ENCODE data around the gene SMAD6. TPM values are rescaled to one million over a fixed set of nuclear protein-coding genes. Genes with fewer than 3 reads are reported as not detected.

Gene SMAD6
- total RNA-seq, 3 donors from 2014 or later (not counting 1 experiment from before 2014, with no cell fraction given): 0.07 to 0.38 (median 0.09) TPM

- intact Hi-C loops (cut with micrococcal nuclease): no loop called here
- Mint-ChIP-seq H3K27me3 (ENCODE audit: low read depth in 2 of 2) (peaks cover 18 to 21% of the 10 kb centered on the region in 2 donors), H3K4me3 (no peak overlapping the region), H3K36me3 (no peaks in the 10 kb centered on the region), H3K9me3 (no peaks in the 10 kb centered on the region), H3K4me1 (peaks cover 6 to 29% of the 10 kb centered on the region in 2 donors), H3K27ac (no peak overlapping the region)
- Histone ChIP-seq H3K27me3 (ENCODE audit: control insufficient read depth, insufficient read depth, low read length) (peaks cover 17% of the 10 kb centered on the region), H3K27ac (ENCODE audit: low read length) (no peak overlapping the region), H3K9me3 (ENCODE audit: control insufficient read depth, insufficient read depth, low read length) (no peaks in the 10 kb centered on the region), H3K4me3 (ENCODE audit: low read length) (no peak overlapping the region), H3K36me3 (ENCODE audit: control insufficient read depth, insufficient read depth, low read length) (no peaks in the 10 kb centered on the region), H3K4me1 (ENCODE audit: control insufficient read depth, insufficient read depth, low read length) (peaks cover 23% of the 10 kb centered on the region)
- ATAC-seq: no peak
- 1% methylated on average over 59 of the region's 59 CpGs for WGBS (ENCODE audit: insufficient coverage)
- no peak for TF ChIP-seq CTCF (IDR thresholded peaks at IDR 0.05)
- peak; percentile 26 to 38 for DNase-seq
Observed at GRCh38 chr15:66703540-66703941, 1.5 kb downstream of the SMAD6 start.

- Mint-ChIP-seq H3K27me3 (ENCODE audit: low read depth in 2 of 2) (peaks cover 18 to 21% of the 10 kb centered on the region in 2 donors), H3K36me3 (no peaks in the 10 kb centered on the region), H3K4me3 (peak overlapping the region; percentile 84), H3K9me3 (no peaks in the 10 kb centered on the region), H3K27ac (no peak overlapping the region), H3K4me1 (peaks cover 6 to 29% of the 10 kb centered on the region in 2 donors)
- no peak overlapping the region for H3K4me3 ChIP-seq (ENCODE audit: low read length)
- H3K27ac ChIP-seq (ENCODE audit: low read length): no peak overlapping the region
- no peaks in the 10 kb centered on the region for H3K36me3 ChIP-seq (ENCODE audit: control insufficient read depth, insufficient read depth, low read length)
- no peak for ATAC-seq
- no peaks in the 10 kb centered on the region for H3K9me3 ChIP-seq (ENCODE audit: control insufficient read depth, insufficient read depth, low read length)
- peak in 1 of 2 donors; percentile 34 for DNase-seq
- intact Hi-C loops (cut with micrococcal nuclease): no loop called here
- 18% methylated on average over 30 of the region's 30 CpGs for WGBS (ENCODE audit: insufficient coverage)
- H3K4me1 ChIP-seq (ENCODE audit: control insufficient read depth, insufficient read depth, low read length): peaks cover 23% of the 10 kb centered on the region
- peaks cover 17% of the 10 kb centered on the region for H3K27me3 ChIP-seq (ENCODE audit: control insufficient read depth, insufficient read depth, low read length)
- TF ChIP-seq CTCF (IDR thresholded peaks at IDR 0.05): no peak
Observed at GRCh38 chr15:66704019-66704802, 2.2 kb downstream of the SMAD6 start.

GRCh38 chr15:66704803-66705153, 2.7 kb downstream of the SMAD6 start:
- Histone ChIP-seq H3K4me1 (ENCODE audit: control insufficient read depth, insufficient read depth, low read length) (peaks cover 23% of the 10 kb centered on the region), H3K27me3 (ENCODE audit: control insufficient read depth, insufficient read depth, low read length) (peaks cover 17% of the 10 kb centered on the region), H3K27ac (ENCODE audit: low read length) (no peak overlapping the region), H3K36me3 (ENCODE audit: control insufficient read depth, insufficient read depth, low read length) (no peaks in the 10 kb centered on the region), H3K4me3 (ENCODE audit: low read length) (no peak overlapping the region), H3K9me3 (ENCODE audit: control insufficient read depth, insufficient read depth, low read length) (no peaks in the 10 kb centered on the region)
- no peaks in the 10 kb centered on the region for H3K36me3 Mint-ChIP-seq
- intact Hi-C loops (cut with micrococcal nuclease): no loop called here
- no peak for DNase-seq
- 86% methylated on average over 1 of the region's 1 CpG for WGBS (ENCODE audit: insufficient coverage)
- no peak overlapping the region for H3K27ac Mint-ChIP-seq
- H3K4me3 Mint-ChIP-seq: peak overlapping the region; percentile 84
- H3K27me3 Mint-ChIP-seq (ENCODE audit: low read depth in 2 of 2): peaks cover 18 to 21% of the 10 kb centered on the region in 2 donors
- no peak for TF ChIP-seq CTCF (IDR thresholded peaks at IDR 0.05)
- H3K9me3 Mint-ChIP-seq: no peaks in the 10 kb centered on the region
- H3K4me1 Mint-ChIP-seq: peaks cover 6 to 29% of the 10 kb centered on the region in 2 donors
- ATAC-seq: no peak

All from natural killer cell (primary cell).